ENCODE results near the gene COL27A1.

Gene COL27A1

DNA sequence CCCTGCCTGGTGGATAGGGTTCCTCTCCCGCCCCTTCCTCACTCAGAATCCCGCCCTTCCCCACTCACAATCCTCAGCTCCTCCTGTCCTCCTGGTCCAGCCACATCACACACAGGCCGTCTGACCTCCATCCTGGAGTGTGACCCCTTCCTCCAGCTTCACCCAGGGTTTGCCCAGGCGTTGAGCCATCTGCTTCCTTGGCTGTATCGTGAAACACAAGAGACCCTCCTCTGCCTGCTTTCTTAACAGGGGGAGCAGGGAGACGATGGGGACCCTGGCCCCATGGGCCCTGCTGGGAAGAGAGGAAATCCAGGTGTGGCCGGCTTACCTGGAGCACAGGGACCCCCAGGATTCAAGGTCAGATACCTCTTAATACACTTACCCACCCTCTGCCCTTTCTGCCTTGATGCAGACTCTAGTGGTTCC is 135.2 kb downstream of the COL27A1 start:
- no peak for DNase-seq

DNA sequence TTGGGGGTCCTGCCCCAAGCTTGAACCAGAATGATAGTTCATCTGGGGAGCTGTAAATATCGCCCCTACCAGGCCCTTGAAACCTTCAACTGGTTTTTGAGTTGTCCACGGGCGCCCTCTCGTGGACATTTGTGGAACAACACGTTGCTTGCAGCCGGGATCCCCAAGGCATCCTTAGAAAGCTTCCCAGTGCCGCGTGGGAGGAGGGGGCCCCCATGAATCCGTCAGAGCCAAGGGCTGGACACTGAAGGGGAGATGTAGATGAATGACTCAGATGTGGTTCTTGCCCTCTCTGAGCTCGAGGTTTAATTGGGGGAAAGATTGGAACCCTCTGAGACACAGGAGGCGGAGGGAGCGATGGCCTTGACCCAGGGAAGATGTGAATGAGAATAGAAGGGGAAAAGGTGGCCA is 135.7 kb downstream of the COL27A1 start:
- peak; percentile 42 for DNase-seq

DNA sequence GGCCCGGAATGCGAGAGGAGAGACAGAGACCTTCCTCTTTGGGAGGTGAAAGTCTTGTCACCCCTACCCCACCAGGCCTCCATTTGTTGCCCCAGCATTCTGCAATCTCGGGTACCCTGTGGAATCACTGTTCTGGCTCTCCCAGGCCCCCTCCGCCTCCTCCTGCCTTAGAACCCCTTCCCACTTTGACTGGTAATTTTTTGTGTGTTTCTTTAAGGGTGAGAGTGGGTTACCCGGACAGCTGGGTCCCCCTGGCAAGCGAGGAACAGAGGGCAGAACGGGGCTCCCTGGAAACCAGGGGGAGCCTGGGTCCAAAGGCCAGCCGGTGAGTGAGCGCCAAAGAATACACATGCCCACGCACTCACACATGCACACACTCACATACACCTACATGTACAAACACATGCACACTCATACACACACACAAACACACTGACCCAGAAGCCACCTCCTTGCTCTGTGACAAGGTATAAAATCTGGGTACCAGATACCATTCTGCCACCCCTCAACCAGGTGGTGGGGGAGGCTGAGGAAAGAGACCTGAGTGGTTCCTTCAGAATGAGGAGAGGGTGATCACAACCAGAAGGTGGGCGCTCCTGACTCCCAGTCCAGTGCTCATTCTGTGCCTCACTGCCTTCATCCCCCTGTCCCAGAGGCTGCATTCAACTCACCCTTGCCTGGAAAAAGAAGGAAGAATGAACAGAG is 136.7 kb downstream of the COL27A1 start:
- no peak for DNase-seq

DNA sequence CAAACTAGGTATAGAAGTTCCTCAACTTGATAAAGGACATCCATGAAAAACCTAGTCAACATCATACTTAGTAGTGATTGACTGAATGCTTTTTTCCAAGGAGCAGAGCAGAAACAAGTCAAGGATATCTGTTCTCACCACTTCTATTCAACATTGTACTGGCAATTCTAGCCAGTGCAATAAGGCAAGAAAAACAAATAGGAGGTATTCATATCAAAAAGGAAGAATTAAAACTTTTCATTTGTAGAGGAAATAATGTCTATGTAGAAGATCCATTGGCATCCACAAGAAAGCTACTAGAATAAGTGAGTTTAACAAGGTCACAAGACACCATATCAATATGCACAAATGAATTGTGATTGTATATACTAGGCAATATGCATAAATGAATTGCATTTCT is 139.3 kb downstream of the COL27A1 start:
- DNase-seq, result no peak

DNA sequence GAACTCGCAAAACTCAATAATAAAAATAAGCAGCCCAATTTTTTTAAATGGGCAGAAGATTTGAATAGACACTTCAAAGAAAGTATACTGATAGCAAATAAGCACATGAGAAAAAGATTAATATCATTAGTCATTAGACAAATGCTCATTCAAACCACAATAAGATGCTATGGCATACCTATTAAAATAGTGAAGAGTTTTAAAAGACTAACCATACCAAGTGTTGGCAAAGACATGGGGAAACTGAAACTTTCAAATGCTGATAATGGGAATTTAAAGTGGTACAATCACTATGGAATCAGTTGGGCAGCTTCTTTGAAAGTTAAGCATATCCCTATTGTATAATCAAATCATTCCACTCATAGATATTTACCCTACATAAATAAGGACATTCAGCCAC is 141.0 kb downstream of the COL27A1 start:
- DNase-seq, result no peak

DNA sequence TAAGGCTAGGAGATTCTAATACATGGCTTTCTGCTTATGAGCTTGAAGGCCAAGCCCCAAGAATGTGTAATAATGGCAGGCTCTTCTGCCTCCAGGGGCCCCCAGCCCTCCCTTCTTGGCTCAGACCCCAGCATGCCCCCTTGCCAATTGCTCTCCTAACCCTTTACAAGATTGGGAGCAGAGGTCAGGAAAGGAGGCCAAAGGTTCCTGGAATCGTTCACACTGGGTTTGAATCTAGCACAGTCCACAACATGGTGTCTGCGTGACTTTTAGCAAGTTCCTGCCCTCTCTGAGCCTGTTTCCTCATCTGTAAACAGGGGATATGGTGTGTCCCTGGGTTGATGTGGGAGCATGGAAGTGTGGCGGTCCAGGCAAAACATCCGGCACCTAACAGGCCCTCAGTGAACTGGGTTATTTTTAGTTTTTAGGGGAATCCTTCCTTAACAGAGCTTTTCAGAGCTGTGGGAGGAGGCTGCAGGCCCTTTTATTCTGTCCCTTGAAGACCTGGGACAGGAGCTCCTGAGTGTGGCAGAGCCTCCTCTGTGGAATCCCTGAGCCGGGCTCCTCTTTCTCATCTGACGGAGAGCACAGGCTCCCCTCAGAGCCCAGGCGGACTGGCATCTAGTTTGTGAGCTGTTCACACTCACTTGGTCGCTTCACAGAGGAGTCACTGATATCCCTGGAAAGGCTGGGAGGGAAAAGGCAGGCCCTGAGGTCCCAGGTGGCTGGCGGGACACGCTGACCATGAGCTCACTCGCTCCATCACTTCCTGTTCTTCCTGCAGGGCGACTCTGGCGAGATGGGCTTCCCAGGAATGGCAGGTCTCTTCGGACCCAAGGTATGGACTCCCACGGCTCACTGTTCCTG is 144.2 kb downstream of the COL27A1 start:
- no peak for DNase-seq

DNA sequence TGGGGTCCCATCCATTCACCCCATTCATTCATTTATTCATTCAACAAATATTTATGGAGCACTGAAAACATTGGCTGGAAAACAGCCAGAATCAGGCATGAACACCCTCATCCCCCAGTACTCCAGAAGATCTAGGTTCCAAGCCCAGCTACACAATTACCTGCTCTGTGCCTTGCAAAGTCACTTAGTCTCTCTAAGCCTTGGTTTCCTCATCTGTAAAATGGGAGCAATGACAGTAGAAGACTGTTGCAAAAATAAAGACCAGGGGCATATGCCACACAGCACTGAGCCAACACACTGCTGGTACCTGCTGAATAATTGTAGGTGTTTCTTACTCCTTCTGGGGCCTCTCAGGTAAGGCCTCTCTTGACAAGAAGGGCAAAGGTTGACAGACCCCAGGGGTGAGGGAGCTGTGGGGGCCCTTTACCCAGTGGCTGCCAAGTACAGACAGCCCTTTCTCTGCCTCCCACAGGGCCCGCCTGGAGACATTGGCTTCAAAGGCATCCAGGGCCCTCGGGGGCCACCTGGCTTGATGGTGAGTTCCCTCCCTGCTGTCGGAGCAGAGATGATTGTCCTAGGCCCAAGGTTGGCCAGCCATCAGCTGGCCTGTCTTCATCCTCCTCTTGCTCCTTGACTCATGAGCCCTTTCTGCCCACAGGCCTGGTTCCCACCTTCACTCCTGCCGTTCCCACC is 145.0 kb downstream of the COL27A1 start:
- no peak for DNase-seq

DNA sequence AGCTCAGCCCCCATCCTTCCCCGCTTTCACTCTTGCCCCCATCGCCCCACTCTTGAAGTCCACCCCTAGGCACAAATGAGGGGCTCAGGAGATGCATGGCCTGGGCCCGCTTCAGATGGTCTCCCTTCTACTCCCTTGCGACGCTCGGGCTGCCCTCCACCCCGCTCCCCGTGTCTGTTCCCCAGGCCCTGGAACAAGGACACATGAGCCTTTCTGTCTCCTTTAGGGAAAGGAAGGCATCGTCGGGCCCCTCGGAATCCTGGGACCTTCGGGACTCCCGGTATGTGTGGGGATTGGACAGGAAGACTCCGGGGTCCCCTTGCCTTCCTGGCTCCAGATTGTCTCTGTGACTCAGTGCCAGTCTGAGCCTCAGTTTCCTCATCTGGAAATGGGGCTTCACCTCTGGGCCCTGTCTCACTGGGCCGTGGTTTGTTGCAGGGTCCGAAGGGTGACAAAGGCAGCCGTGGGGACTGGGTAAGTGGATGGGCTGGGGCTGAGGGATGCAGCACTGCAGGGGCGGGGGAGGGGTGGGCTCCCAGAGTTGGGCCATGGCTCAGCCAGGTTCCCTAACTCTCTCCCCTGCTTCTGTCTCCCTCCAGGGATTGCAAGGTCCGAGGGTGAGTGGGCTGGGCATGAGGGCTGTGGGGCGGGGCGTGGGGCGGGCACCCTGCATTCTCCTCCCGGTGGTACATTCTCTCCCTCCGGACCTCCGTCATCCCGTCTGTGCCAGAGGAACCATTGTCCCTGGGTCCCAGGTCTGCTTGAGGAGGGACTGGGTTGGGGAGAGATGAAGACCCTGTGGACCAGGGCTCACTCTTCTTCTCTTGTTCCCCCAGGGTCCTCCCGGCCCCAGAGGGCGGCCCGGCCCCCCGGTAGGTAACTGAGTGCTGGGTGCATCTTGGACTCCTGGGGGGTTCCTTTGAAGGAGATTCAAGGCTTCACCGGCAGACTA is 145.8 kb downstream of the COL27A1 start:
- no peak for DNase-seq

DNA sequence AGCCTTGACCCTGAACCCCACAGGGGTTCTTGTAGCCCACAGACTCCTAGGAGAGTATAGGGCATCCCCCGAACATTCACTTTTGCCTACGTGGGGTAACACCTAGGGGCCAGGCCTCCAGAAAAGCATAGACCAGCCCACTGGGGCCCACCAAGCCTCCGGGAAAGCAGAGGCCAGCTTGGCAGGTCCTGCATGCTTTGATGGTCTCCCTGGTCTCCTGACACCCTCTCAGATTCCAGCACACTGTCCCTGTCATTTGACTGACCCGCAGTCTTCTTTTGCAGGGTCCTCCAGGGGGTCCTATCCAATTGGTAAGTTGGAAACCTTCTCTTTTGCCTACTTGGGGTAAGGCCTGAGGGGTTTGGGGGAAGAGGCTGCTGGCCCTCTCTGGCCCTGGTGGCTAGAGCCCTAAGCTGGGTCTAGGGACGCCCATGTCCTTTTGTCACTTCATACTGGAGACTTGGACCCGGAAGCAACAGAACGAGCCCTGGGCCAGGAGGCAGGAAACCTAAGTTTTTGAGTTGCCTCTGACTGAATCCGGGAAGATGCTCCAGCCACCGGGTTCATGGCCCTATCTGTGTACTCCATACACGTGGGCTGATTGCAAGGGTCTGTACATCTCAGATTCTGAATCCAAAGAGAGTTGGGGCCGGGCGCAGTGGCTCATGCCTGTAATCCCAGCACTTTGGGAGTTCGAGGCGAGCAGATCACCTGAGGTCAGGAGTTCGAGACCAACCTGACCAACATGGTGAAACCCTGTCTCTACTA is 146.6 kb downstream of the COL27A1 start:
- no peak for DNase-seq

DNA sequence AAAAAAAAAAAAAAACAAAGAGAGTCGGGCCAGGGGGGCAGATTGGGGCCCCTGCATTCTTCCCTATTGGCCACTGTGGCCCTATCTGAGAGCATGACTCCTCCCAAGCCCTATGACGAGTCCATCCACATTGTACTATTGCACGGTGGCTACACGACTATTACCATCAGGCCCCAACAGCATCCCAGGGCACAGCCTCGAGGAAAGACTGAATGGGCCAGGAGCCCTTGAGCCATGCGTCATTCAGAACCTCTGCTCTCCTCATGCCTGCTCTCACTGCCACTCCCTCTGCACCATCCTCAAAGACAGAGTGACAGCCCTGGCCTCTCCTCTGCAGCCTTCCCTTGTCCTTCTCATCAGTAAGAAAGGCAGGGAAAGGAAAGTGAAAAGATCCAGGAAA is 147.4 kb downstream of the COL27A1 start:
- DNase-seq, result no peak

DNA sequence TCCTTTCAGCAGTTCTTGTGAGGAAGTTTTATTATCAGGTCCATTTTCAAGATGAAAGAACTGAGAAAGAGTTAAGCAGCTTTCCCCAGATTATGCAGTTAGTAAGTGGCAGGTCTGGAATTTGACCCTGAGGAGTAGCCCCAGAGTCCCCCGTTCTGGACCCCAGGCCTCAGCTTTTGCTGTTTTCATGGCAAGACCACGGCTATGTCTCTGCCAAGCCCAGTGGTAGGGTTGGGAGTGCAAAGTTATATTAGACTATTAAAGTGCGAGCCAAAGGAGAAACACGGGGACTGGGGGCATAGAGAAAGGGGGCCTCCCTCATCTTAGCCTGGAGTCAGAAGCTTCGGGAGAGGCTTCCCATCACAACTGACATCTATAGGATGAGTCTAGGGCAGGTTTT is 148.2 kb downstream of the COL27A1 start:
- DNase-seq, result no peak

DNA sequence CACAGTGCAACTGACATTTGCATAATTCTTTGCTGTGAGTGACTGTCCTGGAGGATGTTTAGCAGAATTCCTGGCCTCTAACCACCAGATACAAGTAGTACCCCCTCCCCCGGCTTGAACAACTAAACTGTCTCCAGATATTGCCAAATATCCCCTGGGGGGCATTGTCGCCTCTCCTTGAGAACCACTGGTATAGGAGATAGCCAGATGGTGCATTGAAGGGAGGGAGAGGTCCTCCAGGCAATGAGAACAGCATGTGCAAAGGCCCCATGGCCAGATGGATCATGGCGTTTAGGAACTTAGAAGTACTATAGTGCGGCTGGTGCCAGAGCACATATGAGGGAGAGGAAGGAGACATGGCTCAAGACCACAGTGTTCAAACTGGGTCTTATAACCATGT is 148.6 kb downstream of the COL27A1 start:
- no peak for DNase-seq

DNA sequence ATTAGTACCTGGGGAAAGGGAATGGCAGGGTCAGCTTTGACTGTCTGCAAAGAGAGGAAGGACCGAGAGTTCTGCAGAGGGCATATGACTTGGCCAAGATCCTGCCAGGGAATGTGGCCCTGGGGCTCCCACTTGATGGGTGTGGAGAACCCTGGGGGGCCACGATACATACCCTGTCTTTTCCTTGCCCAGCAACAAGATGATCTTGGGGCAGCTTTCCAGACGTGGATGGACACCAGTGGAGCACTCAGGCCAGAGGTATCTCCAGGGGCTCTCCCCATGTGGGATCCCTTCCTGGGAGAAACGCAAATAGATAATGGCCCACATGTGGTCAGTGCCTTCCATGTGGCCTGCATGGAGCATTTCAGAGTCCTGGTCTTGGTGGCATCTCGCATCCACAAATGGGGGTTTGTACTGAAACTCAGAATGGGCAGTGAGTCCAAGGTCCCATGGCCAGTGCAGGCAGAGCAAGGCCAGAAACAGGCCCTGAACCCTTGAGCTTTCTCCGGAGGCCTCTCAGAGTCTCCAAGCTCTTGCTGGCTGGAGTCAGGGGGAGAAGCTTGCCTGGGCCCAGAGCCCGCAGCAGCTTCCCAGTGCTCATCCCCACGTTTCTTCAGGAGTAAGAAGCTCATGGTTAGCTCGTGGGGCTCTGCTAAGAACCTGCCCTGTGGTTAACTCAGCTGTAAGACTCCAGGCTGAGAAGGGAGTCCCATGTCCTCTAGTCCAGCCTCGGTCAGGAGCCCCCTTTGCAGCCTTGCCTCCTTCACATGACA is 149.3 kb downstream of the COL27A1 start:
- DNase-seq, result no peak

DNA sequence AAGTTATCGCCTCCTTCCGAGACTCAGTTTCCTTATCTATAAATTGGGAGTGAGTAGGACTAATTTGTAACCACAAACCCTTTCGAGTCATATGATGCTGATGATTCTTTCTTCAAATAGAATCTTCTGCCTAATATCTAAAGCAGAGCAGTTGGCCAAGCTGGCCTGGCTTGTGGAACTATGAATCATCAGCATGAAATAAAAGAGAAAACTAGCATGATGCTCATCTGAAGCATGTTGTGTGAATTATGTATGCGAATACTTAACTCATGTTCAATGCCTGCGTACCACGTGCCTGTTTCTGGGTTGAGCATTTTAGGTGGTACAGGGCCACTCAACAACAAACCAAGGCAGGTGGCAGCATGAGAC is 152.5 kb downstream of the COL27A1 start:
- no peak for DNase-seq

DNA sequence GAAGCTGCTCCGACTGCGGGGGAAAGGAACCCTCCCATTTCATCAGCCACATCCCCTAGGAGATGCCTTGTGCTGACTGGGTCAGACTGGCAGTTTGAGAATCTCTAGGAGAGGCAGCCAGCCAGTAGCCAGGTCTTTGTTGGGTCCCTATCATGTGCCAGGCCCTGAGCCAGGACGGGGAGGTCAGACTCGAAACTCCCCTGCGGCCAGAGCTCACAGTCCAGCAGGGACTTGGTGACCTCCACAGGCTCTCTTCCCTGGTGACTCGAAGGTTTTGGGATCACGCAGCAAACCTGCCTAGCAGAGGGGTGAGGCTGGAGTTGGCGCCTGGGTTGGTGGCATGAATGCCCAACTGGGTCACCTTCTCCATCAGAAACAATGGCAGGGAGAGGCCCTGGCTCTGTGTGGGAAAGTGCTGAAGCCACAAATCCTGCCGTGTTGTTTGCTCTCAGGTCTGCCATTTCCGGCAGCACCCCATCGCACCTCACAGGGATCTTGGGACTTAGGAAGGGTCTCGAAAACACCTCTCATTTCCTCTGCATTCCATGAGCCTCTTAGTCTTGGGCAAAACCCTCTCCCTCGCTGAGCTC is 153.1 kb downstream of the COL27A1 start:
- no peak for DNase-seq

DNA sequence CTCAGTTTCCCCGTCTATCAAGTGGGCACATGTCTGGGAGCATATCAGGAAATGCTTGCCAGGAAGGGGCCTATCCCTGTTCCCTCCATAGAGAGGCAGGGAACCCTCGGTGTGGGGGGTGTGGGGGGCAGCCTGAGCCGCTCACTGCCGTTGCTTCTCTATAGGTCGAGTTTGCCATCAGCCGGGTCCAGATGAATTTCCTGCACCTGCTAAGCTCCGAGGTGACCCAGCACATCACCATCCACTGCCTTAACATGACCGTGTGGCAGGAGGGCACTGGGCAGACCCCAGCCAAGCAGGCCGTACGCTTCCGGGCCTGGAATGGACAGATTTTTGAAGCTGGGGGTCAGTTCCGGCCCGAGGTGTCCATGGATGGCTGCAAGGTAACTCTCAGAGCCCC is 153.8 kb downstream of the COL27A1 start:
- DNase-seq, result no peak

DNA sequence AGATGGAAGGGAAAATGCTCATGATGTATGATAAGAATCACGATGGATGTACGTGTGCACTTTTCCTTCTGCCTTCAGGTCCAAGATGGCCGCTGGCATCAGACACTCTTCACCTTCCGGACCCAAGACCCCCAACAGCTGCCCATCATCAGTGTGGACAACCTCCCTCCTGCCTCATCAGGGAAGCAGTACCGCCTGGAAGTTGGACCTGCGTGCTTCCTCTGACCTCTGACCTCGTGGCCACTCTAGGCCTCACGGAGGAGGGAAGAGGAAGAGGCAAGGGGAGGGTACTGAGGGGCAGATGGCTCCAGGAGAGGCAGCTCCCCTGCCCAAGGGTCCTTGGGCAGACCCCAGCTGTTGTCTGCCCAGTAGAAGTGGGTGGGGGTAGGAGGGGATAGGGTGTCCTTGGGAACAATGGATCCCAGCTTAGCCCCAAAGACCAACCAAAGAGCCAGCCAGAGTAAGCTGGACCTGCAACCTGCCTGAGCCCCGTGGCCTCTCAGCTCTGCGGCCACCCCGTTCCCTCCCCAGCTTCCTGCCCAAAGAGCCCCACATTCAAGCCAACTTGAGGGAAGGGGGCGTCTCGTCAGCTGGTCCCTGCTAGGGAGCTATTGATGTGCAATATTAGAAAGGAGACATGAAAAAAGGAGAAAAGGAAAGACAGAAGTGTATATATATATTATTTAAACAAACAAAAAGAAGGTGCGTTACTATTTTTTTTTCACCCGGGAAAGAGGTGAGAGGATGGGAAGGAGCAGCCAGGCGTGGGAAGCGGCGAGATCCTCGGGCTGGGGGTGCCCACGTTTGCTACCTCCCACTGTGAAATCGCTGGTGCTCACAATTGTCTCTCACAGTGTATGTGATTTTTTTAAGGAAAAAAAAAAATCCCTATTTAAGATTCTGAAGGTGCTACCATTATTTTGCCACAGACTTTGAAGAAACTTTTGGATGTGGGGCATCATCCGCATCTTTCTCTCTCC is 155.4 kb downstream of the COL27A1 start:
- DNase-seq, result no peak

DNA sequence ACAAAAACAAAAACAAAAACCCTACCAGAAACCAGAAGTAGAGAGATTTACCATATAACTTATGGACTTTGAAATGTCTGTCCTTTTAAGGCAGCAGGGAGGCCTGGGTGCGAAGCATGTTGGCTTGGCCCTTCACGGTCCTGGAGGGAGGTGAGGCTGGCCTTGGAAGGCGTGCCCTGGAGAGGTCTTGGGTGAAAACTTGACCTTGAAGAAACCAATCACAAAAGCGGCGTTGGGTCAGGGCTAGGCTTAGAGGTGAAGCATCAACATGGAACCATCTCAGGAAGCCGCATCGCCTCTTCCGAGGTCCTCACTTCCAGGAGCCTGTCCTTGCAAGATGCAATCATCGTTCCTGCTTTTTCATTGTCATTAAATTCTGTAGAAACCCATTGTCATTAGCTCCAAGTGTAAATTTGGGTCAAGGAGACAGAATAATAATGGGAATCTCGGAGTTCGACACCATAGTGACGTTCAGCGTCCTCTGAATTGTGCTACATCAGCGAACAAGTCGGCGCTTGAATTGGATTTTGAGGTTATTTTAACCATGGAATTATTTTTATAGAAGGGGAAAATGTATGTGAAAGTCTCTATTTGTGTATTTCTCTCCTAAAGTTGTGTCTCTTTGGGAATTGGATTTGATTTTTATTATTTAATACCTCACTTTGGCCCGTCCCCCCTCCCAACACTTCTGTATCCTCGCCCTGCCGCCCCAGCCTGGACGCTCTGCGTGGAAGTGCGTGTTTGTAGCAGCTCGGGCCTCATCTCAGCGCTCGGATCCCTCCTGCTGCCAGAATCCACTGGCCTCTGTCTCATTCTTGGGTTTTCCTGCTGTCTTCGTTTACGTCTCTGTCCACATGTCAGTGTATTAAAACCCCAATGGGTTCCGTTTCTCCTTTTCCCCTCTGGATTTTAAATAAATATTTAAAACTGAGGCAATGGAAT is 156.5 kb downstream of the COL27A1 start:
- no peak for DNase-seq
